Activated CD8-positive, alpha-beta T cell treated with anti-CD3 and anti-CD28 coated beads for 36 hours (primary cell): Measurements from ENCODE around the gene NABP2. TPM values are rescaled to one million over a fixed set of nuclear protein-coding genes. Genes with fewer than 3 reads are reported as not detected.

Source experiments
- ATAC-seq: fragments of 200-7000 bp; cut with Tn5 transposase; one replicate; pipeline ENCODE4 v1.10.0; 2021; ENCODE audit warnings: mild to moderate bottlenecking, moderate library complexity
- CTCF ChIA-PET: fragments of 350-600 bp; sonication (Branson Sonifier 250); formaldehyde crosslinking; loops from one replicate; lab custom pipeline; 2021; ENCODE audit warnings: antibody characterized with exemption; lab: Charles Lee
- POLR2A ChIA-PET: fragments of 350-600 bp; sonication (Branson Sonifier 250); formaldehyde crosslinking; loops from one replicate; lab custom pipeline; 2021; ENCODE audit warnings: antibody characterized with exemption; lab: Charles Lee
- DNase-seq: peaks from one replicate; pipeline ENCODE4 v3.0.0-alpha.2; 2020
- H3K27ac Mint-ChIP-seq: one replicate; pipeline ENCODE4 v1.8.0; 2021; ENCODE audit warnings: mild to moderate bottlenecking, mixed read lengths
- H3K27me3 Mint-ChIP-seq: one replicate; pipeline ENCODE4 v1.8.0; 2021; ENCODE audit warnings: mixed read lengths
- H3K36me3 Mint-ChIP-seq: one replicate; pipeline ENCODE4 v1.8.0; 2021; ENCODE audit warnings: low read depth, mixed read lengths
- H3K4me1 Mint-ChIP-seq: one replicate; pipeline ENCODE4 v1.8.0; 2021; ENCODE audit warnings: low read depth, mixed read lengths
- H3K4me3 Mint-ChIP-seq: one replicate; pipeline ENCODE4 v1.8.0; 2021; ENCODE audit warnings: mild to moderate bottlenecking, moderate library complexity, mixed read lengths
- H3K9me3 Mint-ChIP-seq: one replicate; pipeline ENCODE4 v1.8.0; 2021; ENCODE audit warnings: mixed read lengths
- intact Hi-C: fragments of 100-400 bp; cut with micrococcal nuclease; formaldehyde crosslinking; loops from one replicate; pipeline ENCODE4 v1.10.0; 2022
- total RNA-seq, 2 experiments: library from RNA; stranded (reverse); gene quantifications; one replicate each; pipeline ENCODE4 v1.2.3, GENCODE V29; 2021
- TF ChIP-seq, protein P1 (sequence below): fragments of 200-600 bp; IDR thresholded peaks from one replicate; pipeline ENCODE4 v1.8.0; 2022; ENCODE audit warnings: antibody characterized with exemption, mild to moderate bottlenecking

The NABP2 gene
- total RNA-seq, 2 experiments from 2014 or later, result 58.7 to 60.2 TPM

- Mint-ChIP-seq H3K27ac (peak overlapping the region; percentile 96), H3K4me3 (peak overlapping the region; percentile 98), H3K27me3 (no peaks in the 10 kb centered on the region), H3K9me3 (no peaks in the 10 kb centered on the region), H3K4me1 (peaks cover 27% of the 10 kb centered on the region), H3K36me3 (peaks cover 14% of the 10 kb centered on the region)
- ChIA-PET CTCF (interaction anchor here (0.7 to 4.1 kb wide), 20 partner anchors 12 to 248 kb away, joined by 3 to 41 read pairs (median 6); partner anchors contain the start of genes ANKRD52, COQ10A, ERBB3 and ESYT1), POLR2A (interaction anchor here (0.7 to 3.1 kb wide), 19 partner anchors 9 to 176 kb away, joined by 3 to 22 read pairs (median 4); partner anchors contain the start of genes ANKRD52, PAN2, SMARCC2 and STAT2)
- intact Hi-C loops, result loop anchor here (2.0 to 5.0 kb wide), 2 partner anchors 45 to 104 kb away; partner anchors contain the start of genes COQ10A and ZC3H10
- TF ChIP-seq, protein P1, sequence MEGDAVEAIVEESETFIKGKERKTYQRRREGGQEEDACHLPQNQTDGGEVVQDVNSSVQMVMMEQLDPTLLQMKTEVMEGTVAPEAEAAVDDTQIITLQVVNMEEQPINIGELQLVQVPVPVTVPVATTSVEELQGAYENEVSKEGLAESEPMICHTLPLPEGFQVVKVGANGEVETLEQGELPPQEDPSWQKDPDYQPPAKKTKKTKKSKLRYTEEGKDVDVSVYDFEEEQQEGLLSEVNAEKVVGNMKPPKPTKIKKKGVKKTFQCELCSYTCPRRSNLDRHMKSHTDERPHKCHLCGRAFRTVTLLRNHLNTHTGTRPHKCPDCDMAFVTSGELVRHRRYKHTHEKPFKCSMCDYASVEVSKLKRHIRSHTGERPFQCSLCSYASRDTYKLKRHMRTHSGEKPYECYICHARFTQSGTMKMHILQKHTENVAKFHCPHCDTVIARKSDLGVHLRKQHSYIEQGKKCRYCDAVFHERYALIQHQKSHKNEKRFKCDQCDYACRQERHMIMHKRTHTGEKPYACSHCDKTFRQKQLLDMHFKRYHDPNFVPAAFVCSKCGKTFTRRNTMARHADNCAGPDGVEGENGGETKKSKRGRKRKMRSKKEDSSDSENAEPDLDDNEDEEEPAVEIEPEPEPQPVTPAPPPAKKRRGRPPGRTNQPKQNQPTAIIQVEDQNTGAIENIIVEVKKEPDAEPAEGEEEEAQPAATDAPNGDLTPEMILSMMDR, result no peak
- ATAC-seq, result no peak
- no peak for DNase-seq
Measured at GRCh38 chr12:56222531-56222895, 1.6 kb upstream of the NABP2 start.

- no peaks in the 10 kb centered on the region for H3K27me3 Mint-ChIP-seq
- peak overlapping the region; percentile 98 for H3K4me3 Mint-ChIP-seq
- peak overlapping the region; percentile 87 for H3K27ac Mint-ChIP-seq
- no peak for DNase-seq
- peaks cover 27% of the 10 kb centered on the region for H3K4me1 Mint-ChIP-seq
- intact Hi-C loops, result loop anchor here (2.0 to 5.0 kb wide), 3 partner anchors 33 to 105 kb away; partner anchors contain the start of genes COQ10A and ZC3H10
- no peaks in the 10 kb centered on the region for H3K9me3 Mint-ChIP-seq
- TF ChIP-seq, protein P1, result no peak
- POLR2A ChIA-PET, result interaction anchor here (1.1 to 3.1 kb wide), 5 partner anchors 13 to 106 kb away, joined by 3 to 22 read pairs (median 7); partner anchors contain the start of genes ANKRD52 and ZC3H10
- CTCF ChIA-PET, result interaction anchor here (2.2 to 4.1 kb wide), 6 partner anchors 17 to 105 kb away, joined by 7 to 41 read pairs (median 22); partner anchors contain the start of genes ANKRD52, SMARCC2 and ZC3H10
- H3K36me3 Mint-ChIP-seq, result peaks cover 14% of the 10 kb centered on the region
- ATAC-seq, result no peak
Measured at GRCh38 chr12:56223571-56224101, 506 bp upstream of the NABP2 start.

DNA sequence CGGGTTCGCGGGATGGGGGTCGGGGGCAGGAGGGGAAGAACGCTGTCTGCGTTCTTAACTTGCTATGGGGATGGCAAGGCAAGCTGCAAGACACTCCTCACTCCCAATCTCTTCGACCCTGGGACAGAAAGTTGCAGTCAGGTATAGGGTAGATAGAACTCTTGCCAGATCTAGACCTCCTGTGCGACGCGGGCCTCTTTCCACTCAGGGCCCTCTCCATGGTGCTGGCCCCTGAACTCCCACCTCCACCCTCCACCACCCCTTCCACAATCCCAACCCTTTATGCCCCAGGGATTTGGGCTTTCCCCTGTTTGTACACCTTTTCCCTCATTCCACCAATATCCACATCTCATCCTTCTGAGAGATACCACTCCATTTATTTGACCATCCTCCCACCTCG lies 812 bp downstream of the NABP2 start:
- TF ChIP-seq, protein P1, result no peak
- peak overlapping the region; percentile 98 for H3K4me3 Mint-ChIP-seq
- peaks cover 25% of the 10 kb centered on the region for H3K4me1 Mint-ChIP-seq
- ATAC-seq (no peak), DNase-seq (peak; percentile 33)
- intact Hi-C loops, result loop anchor here (2.0 to 5.0 kb wide), 2 partner anchors 34 to 42 kb away; partner anchors contain the start of gene COQ10A
- ChIA-PET POLR2A (no interaction called here), CTCF (interaction anchor here (1.4 kb wide), 1 partner anchor 239 kb away, joined by 3 read pairs; no protein-coding TSS in a partner anchor)
- H3K9me3 Mint-ChIP-seq, result no peaks in the 10 kb centered on the region
- peak overlapping the region; percentile 87 for H3K27ac Mint-ChIP-seq
- peaks cover 18% of the 10 kb centered on the region for H3K36me3 Mint-ChIP-seq
- H3K27me3 Mint-ChIP-seq, result no peaks in the 10 kb centered on the region

DNA sequence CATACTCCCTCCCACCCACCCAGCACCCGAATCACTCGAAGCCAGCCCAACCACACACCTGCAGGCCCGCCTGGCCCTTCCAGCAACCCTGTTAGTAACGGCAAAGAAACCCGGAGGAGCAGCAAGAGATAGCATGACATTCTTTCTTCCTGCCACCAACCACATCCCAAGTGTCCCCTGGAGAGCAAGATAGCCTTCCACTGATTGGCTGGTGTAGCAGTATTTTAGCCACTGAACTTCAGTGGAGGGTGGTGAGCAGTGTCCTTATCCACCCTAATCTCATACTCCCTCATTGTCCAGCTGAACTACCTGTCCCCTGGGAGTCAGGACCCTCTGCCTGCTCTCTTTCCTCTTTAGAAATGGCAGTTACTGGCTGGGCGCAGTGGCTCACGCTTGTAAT lies 4.9 kb downstream of the NABP2 start:
- intact Hi-C loops, result no loop called here
- Mint-ChIP-seq H3K27me3 (no peaks in the 10 kb centered on the region), H3K4me3 (no peak overlapping the region), H3K27ac (no peak overlapping the region), H3K36me3 (peaks cover 18% of the 10 kb centered on the region), H3K4me1 (peaks cover 12% of the 10 kb centered on the region), H3K9me3 (no peaks in the 10 kb centered on the region)
- ChIA-PET CTCF (no interaction called here), POLR2A (no interaction called here)
- ATAC-seq (no peak), DNase-seq (no peak)
- TF ChIP-seq, protein P1, result no peak

DNA sequence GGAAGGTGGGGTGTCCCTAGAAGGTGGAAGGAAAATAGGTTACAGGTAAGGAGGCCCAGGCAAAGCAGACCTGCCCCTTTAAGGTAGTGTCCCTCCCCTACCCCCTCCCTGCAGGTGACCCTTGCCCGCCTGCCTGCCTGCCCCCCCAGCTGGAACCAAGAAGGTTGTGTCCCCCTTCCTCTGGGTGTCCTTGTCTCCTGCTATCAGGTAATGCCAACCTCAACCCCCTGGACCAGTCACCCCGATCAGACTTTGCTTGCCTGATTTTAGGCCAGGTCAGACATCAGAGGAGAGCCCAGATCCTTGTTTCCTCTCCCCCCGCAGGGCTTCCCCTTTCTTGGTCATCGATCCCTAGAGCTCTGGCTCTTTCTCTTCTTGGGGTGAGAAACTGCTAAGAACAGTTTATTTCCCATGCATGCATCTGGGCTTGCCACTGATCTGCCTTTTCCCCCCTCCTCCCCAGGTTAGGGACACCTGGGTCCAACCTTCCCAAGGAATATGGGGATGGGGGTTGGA lies 5.8 kb downstream of the NABP2 start, which contains the start of gene SLC39A5:
Gene SLC39A5, plus strand, starts transcription at position 136 of the 516 bp plus-strand sequence. CDS start 1,224 bp downstream, outside the sequence.
- POLR2A ChIA-PET, result no interaction called here
- no peak within 1 kb of the TSS for H3K27ac Mint-ChIP-seq
- CTCF ChIA-PET, result no interaction called here

More for the DNA sequence above, 5.8 kb downstream of the NABP2 start, which contains the start of gene SLC39A5:
- intact Hi-C loops, result no loop called here
- Mint-ChIP-seq H3K4me1 (peaks cover 10% of the 10 kb centered on the region), H3K4me3 (no peak within 1 kb of the TSS), H3K36me3 (peaks cover 17% of the 10 kb centered on the region), H3K27me3 (no peaks in the 10 kb centered on the region), H3K9me3 (no peaks in the 10 kb centered on the region)
- TF ChIP-seq, protein P1, result no peak
- ATAC-seq, result no peak
- no peak for DNase-seq
